GM12892 (cell line): ENCODE data around the gene PSRC1.

Experiments used
- DNase-seq: peaks from one replicate; pipeline ENCODE4 v3.0.0; 2011; ENCODE audit not compliant: insufficient read length
- FAIRE-seq: peaks from 2 replicates; lab custom pipeline; 2011; peaks lifted over from hg19 to GRCh38; lab: Jason Lieb, UNC
- POLR2A ChIP-seq: IDR thresholded peaks from 2 replicates; pipeline ENCODE4 v1.6.1; 2011; ENCODE audit warnings: low read depth, low read length, control low read depth
- POLR2AphosphoS5 ChIP-seq: IDR thresholded peaks from 2 replicates; pipeline ENCODE4 v1.6.1; 2011; ENCODE audit warnings: low read depth, low read length, control low read depth
- TAF1 ChIP-seq: IDR thresholded peaks from 2 replicates; pipeline ENCODE4 v1.6.1; 2011; ENCODE audit warnings: low read depth, mild to moderate bottlenecking, control low read depth, low read length, borderline replicate concordance

The PSRC1 gene

DNA sequence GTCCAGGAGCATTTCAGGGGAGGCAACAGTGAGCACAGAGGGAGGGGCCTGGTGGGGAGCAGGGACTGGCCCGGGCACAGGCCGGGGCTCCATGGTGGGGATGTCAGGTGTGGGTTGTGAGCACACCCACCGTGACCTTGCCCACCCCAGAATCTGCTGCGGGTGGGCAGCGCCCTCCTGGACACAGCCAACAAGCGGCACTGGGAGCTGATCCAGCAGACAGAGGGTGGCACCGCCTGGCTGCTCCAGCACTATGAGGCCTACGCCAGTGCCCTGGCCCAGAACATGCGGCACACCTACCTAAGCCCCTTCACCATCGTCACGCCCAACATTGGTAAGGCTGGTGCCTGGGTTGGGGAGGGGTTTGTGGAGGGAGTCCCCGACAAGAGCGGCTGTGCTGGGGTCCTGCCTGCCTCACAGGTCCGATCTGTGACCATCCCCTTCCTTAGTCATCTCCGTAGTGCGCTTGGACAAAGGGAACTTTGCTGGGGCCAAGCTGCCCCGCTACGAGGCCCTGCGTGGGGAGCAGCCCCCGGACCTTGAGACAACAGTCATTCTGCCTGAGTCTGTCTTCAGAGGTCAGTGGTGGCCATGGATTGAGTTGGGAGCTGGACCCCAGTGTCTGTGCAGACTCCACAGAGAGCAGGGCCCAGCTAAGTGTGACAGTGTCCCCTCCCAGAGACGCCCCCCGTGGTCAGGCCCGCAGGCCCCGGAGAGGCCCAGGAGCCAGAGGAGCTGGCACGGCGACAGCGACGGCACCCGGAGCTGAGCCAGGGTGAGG lies 14.3 kb downstream of the PSRC1 start:
- FAIRE-seq (no peak), DNase-seq (no peak)
- TF ChIP-seq TAF1: no peak
- no peak for TF ChIP-seq POLR2AphosphoS5
- no peak for TF ChIP-seq POLR2A

DNA sequence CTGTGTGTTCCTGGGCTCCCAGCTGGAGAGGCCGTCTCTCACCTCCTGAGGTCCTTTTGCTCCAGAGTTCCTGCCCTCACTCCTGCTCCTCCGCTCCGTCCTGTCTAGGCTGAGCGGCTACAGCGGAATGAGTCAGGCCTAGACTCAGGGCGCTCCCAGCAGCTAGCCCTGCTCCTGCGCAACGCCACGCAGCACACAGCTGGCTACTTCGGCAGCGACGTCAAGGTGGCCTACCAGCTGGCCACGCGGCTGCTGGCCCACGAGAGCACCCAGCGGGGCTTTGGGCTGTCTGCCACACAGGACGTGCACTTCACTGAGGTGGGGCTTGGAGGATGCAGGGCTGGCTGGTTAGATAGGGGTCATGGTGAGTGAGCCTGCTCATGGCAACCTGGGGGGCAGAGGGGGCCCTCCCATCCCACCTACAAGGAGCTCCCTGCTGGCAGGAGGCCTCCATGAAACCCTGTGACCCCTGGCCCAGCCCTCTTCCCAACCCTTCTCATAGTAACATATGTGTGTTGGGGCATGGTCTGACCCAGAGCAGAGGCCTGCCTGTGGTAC lies 15.1 kb downstream of the PSRC1 start:
- TF ChIP-seq POLR2AphosphoS5 (no peak), TAF1 (no peak), POLR2A (no peak)

DNA sequence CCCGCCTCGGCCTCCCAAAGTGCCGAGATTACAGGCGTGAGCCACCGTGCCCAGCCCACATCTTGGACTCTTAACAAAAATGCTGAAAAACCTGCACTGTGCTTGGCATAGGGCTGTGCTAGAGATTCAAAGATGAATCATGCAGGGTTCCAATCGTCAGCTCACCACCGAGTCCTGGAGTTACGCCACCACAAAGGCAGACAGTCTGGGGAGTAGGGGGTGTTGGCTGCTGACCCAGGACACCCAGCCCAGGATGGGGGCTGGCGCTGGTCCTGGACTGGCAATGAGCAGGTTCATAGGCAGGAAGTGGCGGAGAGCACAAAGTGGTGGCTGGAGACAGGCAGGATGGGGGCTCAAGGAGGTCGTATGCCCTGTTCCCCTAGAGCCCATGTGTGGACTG lies 16.0 kb downstream of the PSRC1 start:
- TF ChIP-seq POLR2A (no peak), TAF1 (no peak), POLR2AphosphoS5 (no peak)
- FAIRE-seq (no peak), DNase-seq (no peak)

More for the DNA sequence above, 15.1 kb downstream of the PSRC1 start:
- no peak for DNase-seq
- FAIRE-seq: no peak

DNA sequence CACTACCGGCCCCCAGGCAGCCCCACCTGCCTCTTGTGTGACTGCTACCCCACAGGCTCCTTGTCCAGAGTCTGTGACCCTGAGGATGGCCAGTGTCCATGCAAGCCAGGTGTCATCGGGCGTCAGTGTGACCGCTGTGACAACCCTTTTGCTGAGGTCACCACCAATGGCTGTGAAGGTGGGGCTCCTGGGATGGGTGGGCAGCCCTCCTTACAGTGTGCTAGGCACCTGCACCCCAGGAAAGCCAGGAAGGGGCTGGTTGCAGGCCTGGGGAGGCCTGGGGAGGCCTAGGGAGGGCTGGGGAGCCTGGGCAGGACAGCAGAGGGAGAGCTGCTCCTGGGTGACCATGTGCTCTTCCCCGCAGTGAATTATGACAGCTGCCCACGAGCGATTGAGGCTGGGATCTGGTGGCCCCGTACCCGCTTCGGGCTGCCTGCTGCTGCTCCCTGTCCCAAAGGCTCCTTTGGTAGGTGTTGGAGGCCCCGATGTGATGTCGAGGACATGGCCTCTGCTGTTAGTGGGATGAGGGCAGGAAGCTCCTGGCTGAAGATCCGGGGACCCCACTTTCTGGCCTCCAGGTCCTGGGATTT lies 17.1 kb downstream of the PSRC1 start:
- FAIRE-seq: no peak
- TF ChIP-seq POLR2A: no peak
- TF ChIP-seq POLR2AphosphoS5: no peak
- TF ChIP-seq TAF1: no peak

DNA sequence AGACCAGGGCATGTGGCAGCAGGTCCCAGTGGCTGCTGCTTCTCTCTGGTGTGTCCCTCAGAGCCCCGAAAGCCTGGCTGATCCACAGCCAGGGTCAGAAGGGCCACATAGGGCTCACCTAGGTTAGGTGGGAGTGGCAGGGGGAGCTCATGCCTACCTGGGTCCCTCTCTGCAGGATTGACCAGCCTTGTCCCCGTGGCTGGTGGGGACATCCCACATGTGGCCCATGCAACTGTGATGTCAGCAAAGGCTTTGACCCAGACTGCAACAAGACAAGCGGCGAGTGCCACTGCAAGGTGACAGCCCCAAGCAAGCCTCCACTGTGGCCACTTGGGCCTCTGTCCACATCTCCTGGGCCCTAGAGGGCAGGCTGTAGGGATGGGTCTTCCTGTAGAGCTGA lies 17.9 kb downstream of the PSRC1 start:
- TF ChIP-seq TAF1 (no peak), POLR2AphosphoS5 (no peak), POLR2A (no peak)
- FAIRE-seq (no peak), DNase-seq (no peak)

More for the DNA sequence above, 17.1 kb downstream of the PSRC1 start:
- DNase-seq: no peak

DNA sequence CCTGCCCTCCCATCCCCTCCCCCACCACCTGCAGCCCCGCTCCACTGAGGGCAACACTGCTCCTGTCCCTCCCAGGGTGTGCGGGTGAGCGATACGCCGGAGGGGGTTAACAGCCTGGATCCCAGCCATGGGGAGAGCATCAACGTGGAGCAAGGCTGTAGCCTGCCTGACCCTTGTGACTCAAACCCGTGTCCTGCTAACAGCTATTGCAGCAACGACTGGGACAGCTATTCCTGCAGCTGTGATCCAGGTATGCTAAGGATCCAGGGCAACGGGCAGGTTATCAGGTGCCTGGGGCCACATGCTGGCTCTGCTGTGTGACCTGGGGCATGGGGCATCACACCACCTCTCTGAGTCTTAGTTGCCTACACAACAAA lies 18.6 kb downstream of the PSRC1 start:
- DNase-seq (no peak), FAIRE-seq (no peak)
- no peak for TF ChIP-seq POLR2A
- TF ChIP-seq TAF1: no peak
- TF ChIP-seq POLR2AphosphoS5: no peak

DNA sequence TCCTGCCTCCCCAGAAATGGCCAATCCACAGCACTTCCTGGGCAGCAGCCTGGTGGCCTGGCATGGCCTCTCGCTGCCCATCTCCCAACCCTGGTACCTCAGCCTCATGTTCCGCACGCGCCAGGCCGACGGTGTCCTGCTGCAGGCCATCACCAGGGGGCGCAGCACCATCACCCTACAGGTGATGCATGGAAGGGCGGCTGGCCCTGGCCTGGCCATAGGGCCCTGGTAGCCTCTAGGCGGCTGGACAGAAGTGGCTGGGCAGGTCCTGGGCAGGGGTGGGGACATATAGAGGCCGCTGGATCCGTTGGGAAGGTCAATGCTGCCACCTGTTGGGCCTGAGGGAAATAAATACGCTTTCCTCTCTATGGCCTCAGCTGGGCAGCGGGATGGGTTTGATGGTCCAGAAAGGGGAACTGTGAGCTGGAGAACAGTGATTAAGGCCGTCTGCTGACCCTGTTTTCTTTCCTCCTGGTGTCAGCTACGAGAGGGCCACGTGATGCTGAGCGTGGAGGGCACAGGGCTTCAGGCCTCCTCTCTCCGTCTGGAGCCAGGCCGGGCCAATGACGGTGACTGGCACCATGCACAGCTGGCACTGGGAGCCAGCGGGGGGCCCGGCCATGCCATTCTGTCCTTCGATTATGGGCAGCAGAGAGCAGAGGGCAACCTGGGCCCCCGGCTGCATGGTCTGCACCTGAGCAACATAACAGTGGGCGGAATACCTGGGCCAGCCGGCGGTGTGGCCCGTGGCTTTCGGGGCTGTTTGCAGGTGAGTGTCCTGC lies 19.2 kb downstream of the PSRC1 start:
- TF ChIP-seq POLR2AphosphoS5 (no peak), POLR2A (no peak), TAF1 (no peak)
- FAIRE-seq (peak; percentile 86), DNase-seq (peak; percentile 81)

DNA sequence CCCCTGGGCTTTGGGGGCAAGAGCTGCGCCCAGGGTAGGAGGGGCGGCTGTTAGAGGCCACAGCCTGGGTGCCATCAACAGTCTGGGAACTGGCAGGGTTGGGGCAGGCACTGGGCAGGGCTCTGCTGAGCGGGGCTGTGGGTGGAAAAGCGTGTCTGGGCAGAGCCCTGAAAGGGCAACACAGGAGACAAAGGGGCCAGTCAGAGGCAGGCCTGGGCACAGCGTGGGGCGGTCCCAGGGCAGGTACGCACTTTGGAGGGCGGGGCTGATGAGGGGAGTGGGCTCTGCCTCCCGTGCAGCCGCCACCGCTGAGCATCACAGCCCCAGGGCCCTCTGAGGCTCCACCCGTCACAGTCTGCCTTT lies 19.7 kb downstream of the PSRC1 start:
- no peak for DNase-seq

DNA sequence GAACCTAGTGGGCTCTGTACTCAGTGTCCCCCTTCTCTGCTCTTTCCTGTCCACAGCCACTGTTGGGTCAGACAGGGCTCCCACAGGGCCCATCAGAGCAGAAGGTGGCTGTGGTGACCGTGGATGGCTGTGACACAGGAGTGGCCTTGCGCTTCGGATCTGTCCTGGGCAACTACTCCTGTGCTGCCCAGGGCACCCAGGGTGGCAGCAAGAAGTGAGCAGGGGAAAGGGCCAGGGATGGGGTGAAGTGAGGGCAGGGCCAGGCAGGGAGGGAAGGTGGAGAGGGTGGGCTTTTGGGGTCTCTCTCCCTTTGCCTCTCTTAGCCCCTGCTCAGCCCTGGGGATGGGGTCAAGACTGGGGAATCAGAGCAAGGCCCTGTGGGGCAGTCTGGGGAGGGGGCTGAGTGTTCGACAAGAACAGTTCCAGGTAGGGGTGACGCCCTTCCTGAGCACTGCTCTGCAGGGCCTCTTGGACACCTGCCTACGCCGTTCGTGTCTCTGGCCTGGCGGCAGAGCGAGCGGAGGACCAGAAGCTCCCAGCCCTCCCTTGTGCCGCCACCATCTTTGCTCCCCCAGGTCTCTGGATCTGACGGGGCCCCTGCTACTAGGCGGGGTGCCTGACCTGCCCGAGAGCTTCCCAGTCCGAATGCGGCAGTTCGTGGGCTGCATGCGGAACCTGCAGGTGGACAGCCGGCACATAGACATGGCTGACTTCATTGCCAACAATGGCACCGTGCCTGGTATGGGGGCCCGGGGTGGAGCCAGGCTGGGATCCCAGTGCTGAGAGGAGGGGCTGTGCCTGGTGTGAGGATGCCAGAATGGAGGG lies 20.5 kb downstream of the PSRC1 start:
- no peak for TF ChIP-seq POLR2A
- no peak for TF ChIP-seq TAF1
- no peak for TF ChIP-seq POLR2AphosphoS5
- FAIRE-seq (no peak), DNase-seq (no peak)

More for the DNA sequence above, 19.7 kb downstream of the PSRC1 start:
- no peak for FAIRE-seq
- TF ChIP-seq POLR2A (no peak), POLR2AphosphoS5 (no peak), TAF1 (no peak)

DNA sequence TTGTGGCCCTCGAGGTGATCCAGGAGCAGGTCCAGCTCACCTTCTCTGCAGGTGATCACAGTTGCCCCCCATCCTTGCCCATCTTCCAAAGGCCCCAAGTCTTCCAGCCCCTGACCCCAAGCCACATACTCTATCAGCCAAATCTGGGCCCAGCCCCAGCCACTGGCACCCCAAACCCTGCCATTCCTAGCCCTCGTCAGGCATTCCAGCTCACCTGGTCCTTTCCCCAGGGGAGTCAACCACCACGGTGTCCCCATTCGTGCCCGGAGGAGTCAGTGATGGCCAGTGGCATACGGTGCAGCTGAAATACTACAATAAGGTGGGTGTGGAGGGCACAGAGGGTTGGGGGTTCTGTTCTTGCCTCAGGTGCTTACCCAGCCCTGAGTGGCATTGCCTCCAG lies 21.4 kb downstream of the PSRC1 start:
- TF ChIP-seq TAF1: no peak
- TF ChIP-seq POLR2AphosphoS5: no peak
- TF ChIP-seq POLR2A: no peak
- FAIRE-seq: no peak

DNA sequence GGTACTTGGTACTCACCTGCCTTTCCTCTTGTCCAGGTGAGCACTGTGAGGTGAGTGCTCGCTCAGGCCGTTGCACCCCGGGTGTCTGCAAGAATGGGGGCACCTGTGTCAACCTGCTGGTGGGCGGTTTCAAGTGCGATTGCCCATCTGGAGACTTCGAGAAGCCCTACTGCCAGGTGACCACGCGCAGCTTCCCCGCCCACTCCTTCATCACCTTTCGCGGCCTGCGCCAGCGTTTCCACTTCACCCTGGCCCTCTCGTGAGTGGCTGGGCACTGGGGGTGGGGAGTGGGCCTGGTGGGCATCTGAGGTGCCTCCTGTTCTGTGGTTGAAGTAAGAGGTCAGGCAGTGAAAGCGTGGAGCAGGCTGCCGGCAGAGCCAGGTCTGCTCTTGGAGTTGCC lies 21.9 kb downstream of the PSRC1 start:
- DNase-seq (no peak), FAIRE-seq (no peak)
- TF ChIP-seq POLR2AphosphoS5: no peak
- TF ChIP-seq POLR2A: no peak
- no peak for TF ChIP-seq TAF1

More for the DNA sequence above, 21.4 kb downstream of the PSRC1 start:
- no peak for DNase-seq
